HG02981 (cell line): ENCODE measurements around the gene AUH.
A peak's percentile ranks its signal among the peaks of the same experiment; 100 is the strongest.

Experiments
- ATAC-seq: cut with Tn5 transposase; IDR thresholded peaks from one replicate; pipeline ENCODE4 v1.9.1; 2021; ENCODE audit warnings: mild to moderate bottlenecking, moderate library complexity; ENCODE audit not compliant: unreplicated experiment

The AUH gene

GRCh38 chr9:91301161-91301560 lies 60.6 kb downstream of the AUH start:
- ATAC-seq = no peak

- ATAC-seq = no peak
These were observed 63.4 kb downstream of the AUH start for GRCh38 chr9:91298311-91298710.

DNA sequence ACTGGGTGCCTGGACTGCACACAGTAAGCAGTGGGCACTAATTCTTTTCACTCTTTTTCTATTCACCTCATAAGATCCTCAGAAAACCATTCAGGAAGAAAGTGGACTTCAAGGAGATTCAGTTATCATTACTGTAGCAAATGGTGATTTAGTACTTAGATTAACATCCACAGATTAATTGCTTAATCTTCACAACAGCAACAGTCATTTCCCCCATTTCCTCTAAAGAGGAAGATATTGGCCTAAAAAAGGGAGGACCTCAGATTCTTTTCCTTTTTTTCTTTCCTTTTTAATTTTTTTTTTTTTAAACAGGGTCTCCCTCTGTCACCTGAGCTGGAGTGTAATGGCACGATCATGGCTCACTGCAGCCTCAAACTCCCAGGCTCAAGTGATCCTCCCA lies 64.4 kb downstream of the AUH start:
- no peak for ATAC-seq

- ATAC-seq = no peak
These were observed 65.4 kb downstream of the AUH start for GRCh38 chr9:91296354-91296753.

DNA sequence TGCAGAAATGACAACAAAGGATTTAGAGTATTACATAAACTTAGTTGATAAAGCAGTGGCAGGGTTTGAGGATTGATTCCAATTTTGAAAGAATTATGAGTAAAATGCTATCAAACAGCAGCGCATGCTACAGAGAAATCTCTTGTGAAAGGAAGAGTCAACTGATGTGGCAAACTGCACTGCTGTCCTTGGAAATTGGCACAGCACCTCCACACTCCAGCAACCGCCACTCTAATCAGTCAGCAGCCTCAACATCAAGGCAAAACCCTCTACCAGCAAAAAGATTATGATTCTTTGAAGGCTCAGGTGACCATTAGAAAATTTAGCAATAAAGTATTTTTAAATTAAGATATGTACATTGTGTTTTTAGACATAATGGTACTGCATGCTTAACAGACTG lies 66.4 kb downstream of the AUH start:
- no peak for ATAC-seq

DNA sequence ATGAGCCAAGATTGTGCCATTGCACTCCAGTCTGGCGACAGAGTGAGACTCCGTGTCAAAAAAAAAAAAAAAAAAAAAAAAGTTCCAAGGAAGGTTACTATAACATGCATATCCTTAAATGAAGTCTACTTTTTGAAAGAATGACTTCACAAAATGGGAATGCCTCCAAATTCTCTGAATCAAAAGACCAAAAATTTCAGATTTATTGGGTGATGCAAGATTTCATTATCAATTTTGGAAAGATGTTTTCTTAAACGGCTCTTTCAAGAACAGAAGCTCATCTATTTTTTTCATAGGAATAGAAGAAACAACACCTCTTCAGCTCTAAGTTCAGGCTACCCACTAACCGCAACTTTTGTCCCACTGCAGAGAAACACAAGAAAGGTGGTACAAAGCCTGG lies 69.9 kb downstream of the AUH start:
- no peak for ATAC-seq

DNA sequence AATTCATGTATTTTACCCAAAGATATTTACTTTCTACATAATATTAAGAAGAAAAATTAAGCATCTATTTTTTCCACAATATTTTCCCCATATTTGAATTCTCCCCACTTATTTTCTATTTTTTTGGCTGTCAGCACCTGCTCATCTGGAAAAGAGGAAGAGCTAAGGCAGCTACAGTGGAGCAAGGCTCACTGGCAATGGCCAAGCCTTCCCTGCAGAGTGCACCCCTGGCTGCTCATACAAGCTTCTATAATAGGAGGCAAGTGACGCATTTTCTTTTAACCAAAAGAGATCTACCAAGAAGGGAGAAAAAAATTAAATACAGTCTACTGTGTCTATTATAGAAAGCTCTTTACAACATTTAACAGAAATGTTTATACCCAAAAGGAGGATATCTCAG lies 72.5 kb downstream of the AUH start:
- no peak for ATAC-seq

DNA sequence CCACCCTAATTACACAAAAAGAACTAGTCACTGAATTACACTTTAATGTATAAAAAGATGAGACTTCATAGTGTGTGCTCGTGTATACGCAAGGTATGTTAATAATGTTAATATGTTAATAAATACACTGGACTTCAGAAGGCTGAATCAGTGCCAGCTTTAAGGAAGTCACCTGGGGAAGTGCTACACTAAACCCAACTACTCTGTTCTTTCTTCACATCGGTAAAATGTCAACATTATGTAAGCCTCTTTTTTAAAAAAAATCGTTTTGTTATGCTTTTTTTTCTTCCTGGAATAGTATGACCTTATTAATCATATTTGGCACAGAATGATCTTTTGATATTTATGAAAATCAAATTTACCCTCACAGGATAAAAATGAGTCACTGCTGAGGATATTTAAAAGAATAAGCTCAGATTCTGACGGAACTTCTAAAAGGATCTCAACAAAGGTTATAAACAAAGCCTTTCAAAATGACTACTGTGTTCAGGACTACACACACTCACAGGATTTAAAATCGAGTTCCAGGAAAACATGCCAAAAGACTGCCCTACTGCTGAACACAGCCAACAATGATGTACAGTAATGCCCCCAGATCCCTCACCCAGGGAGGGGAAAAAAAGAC lies 75.9 kb downstream of the AUH start:
- ATAC-seq = no peak

GRCh38 chr9:91282292-91282691 lies 79.4 kb downstream of the AUH start:
- no peak for ATAC-seq

GRCh38 chr9:91279296-91280204 lies 82.2 kb downstream of the AUH start:
- no peak for ATAC-seq

GRCh38 chr9:91276513-91276912 lies 85.2 kb downstream of the AUH start:
- no peak for ATAC-seq

DNA sequence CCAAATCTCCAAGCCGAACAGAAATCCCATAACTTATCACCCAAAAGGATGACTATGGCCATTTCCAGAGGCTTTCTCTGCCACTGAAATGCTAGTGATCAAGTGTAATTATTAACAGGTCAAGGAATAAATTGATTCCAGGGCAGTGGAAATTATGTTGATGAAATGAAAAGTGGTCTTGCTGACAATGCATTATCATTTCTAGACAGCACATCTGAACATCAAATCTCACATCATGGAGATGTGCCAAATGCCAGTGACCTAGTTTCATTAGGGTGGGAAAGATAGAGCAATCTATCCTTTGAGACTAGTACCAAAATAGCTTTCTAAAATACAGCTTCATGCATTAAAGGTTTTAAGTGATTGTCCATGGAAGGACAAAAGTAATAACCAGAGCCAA lies 86.1 kb downstream of the AUH start:
- no peak for ATAC-seq

- no peak for ATAC-seq
These were observed 86.7 kb downstream of the AUH start for GRCh38 chr9:91274949-91275492.

GRCh38 chr9:91273853-91274552 lies 87.7 kb downstream of the AUH start:
- peak; percentile 63 for ATAC-seq

DNA sequence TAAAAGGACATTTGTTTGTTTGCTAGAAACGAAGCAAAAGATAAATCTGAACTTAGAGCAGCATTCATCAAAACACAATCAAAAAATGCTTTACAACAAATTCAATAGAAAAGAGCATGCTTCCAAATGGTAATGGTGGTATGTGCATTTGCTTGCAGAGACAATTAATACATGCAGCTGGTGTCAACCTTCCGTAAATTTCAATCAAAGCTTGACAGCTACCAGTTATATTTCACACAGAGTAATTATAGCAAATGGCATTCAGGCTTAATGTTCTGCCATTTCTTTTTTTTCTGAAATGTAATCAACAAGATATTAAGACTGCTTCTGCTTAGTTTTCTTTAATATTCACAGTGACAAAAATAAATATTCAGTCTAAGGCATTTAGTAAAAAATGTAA lies 90.6 kb downstream of the AUH start:
- no peak for ATAC-seq

- ATAC-seq = no peak
These were observed 91.7 kb downstream of the AUH start for GRCh38 chr9:91269907-91270491.

DNA sequence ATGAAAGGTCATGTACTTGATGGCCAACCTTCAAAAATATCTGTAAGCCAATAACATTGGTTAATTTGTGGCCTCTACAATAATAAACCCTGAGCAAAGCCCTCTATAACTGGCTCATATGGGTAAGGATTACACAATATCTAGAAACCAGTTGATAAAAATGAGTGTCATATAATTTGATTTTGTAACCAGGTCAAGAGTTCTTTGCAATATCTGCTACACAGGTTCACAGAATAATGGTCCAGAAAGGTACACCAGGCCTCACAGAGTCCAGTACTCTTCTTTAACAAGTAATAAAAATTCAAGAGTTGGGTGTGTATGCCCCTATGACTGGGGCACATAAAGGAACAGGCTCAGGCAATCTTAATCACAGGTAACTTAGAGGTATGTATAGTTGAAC lies 95.3 kb downstream of the AUH start:
- ATAC-seq = no peak

- ATAC-seq = no peak
These were observed 96.2 kb downstream of the AUH start for GRCh38 chr9:91265514-91265913.

DNA sequence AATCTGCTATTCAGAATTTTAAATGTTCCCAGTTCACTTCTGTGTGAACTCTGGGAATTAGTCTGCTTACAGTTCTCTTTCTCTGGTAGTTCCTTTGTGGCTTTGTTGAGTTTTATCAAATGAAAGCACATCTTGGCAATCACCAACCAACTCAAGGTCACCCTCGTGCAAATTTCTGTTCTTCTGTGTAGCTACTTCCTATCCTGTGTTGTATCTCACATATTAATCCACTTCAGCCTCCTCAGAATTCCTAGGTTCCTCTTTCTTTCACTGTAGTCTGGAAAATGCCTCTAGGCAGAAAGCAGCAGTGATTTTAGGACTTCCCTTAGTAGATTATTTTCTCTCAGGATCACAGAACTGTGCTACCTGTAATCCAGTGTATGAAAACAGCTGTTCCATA lies 100.3 kb downstream of the AUH start:
- ATAC-seq = no peak

GRCh38 chr9:91259162-91259561 lies 102.6 kb downstream of the AUH start:
- no peak for ATAC-seq

GRCh38 chr9:91258451-91258850 lies 103.3 kb downstream of the AUH start:
- ATAC-seq = no peak
